Stimulated activated CD4-positive, alpha-beta T cell treated with anti-CD3 and anti-CD28 coated beads, TNF-alpha, amount 100 ng/mL, for 1 hour (primary cell): Measurements from ENCODE around the gene RCE1.
A peak's percentile ranks its signal among the peaks of the same experiment; 100 is the strongest.

ENCODE experiments used
- DNase-seq, 3 donors: peaks; one replicate each; pipeline ENCODE4 v3.0.0-alpha.2; 2020; ENCODE audit warnings: low read depth in 3 of 3, low spot score in 1 of 3

RCE1 gene

GRCh38 chr11:66868082-66868725, 25.0 kb downstream of the RCE1 start:
- DNase-seq: no peak

GRCh38 chr11:66868726-66869566, 25.7 kb downstream of the RCE1 start:
- DNase-seq: peak; percentile 35 to 66 (median 54)

- DNase-seq: no peak
These were observed 26.3 kb downstream of the RCE1 start for GRCh38 chr11:66869567-66869870.

GRCh38 chr11:66870131-66870530, 26.9 kb downstream of the RCE1 start:
- DNase-seq: no peak

GRCh38 chr11:66870616-66871520, 27.6 kb downstream of the RCE1 start:
- DNase-seq: no peak

- no peak for DNase-seq
These were observed 28.3 kb downstream of the RCE1 start for GRCh38 chr11:66871521-66871901.

GRCh38 chr11:66874232-66874631, 31.0 kb downstream of the RCE1 start:
- DNase-seq: no peak

- no peak for DNase-seq
These were observed 32.1 kb downstream of the RCE1 start for GRCh38 chr11:66875378-66875777.

GRCh38 chr11:66877588-66878385, 34.5 kb downstream of the RCE1 start:
- DNase-seq: no peak

- DNase-seq: no peak
These were observed 35.2 kb downstream of the RCE1 start for GRCh38 chr11:66878474-66878873.

- DNase-seq: no peak
These were observed 35.8 kb downstream of the RCE1 start for GRCh38 chr11:66879000-66879399.

- DNase-seq: no peak
These were observed 36.3 kb downstream of the RCE1 start for GRCh38 chr11:66879583-66879982.

GRCh38 chr11:66879999-66880398, 36.8 kb downstream of the RCE1 start:
- DNase-seq: no peak

- DNase-seq: no peak
These were observed 37.5 kb downstream of the RCE1 start for GRCh38 chr11:66880496-66881450.

GRCh38 chr11:66881451-66881835, 38.2 kb downstream of the RCE1 start:
- DNase-seq: no peak

- DNase-seq: no peak
These were observed 38.7 kb downstream of the RCE1 start for GRCh38 chr11:66881927-66882452.

- DNase-seq: no peak
These were observed 39.3 kb downstream of the RCE1 start for GRCh38 chr11:66882561-66883015.

- DNase-seq: peak; percentile 20 to 68 (median 23)
These were observed 40.0 kb downstream of the RCE1 start for GRCh38 chr11:66883016-66883965.
